ENCODE measurements around the gene GDF10.

- TF ChIP-seq, protein P1, sequence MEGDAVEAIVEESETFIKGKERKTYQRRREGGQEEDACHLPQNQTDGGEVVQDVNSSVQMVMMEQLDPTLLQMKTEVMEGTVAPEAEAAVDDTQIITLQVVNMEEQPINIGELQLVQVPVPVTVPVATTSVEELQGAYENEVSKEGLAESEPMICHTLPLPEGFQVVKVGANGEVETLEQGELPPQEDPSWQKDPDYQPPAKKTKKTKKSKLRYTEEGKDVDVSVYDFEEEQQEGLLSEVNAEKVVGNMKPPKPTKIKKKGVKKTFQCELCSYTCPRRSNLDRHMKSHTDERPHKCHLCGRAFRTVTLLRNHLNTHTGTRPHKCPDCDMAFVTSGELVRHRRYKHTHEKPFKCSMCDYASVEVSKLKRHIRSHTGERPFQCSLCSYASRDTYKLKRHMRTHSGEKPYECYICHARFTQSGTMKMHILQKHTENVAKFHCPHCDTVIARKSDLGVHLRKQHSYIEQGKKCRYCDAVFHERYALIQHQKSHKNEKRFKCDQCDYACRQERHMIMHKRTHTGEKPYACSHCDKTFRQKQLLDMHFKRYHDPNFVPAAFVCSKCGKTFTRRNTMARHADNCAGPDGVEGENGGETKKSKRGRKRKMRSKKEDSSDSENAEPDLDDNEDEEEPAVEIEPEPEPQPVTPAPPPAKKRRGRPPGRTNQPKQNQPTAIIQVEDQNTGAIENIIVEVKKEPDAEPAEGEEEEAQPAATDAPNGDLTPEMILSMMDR (IDR thresholded peaks at IDR 0.05), result no peak
- no peak for TF ChIP-seq POLR2A (IDR thresholded peaks at IDR 0.05)
Observed at GRCh38 chr10:47344996-47345870, 45.2 kb downstream of the GDF10 start.

All from lower leg skin (tissue), 3 donors.